Measurements from ENCODE around the gene TMEM201. TPM values are rescaled to one million over a fixed set of nuclear protein-coding genes. Genes with fewer than 3 reads are reported as not detected.

The TMEM201 gene
- total RNA-seq, 1 donor from 2014 or later = 1.9 TPM

GRCh38 chr1:9630331-9631111 is 41.8 kb downstream of the TMEM201 start:
- H3K4me2 ChIP-seq = no peak overlapping the region
- no peaks in the 10 kb centered on the region for H3K27me3 Mint-ChIP-seq (ENCODE audit: insufficient read depth, low read depth)
- H3K36me3 ChIP-seq = no peaks in the 10 kb centered on the region
- TF ChIP-seq EZH2 (IDR thresholded peaks at IDR 0.05) (no peak), CTCF (IDR thresholded peaks at IDR 0.05) (no peak), EZH2phosphoT487 (IDR thresholded peaks at IDR 0.05) (no peak)
- no peak overlapping the region for H3K27ac ChIP-seq
- no peaks in the 10 kb centered on the region for H3K9me3 ChIP-seq (ENCODE audit: low read depth)
- no peak overlapping the region for H3K27ac Mint-ChIP-seq
- H3K4me3 ChIP-seq = no peak overlapping the region
- no peaks in the 10 kb centered on the region for H3K4me1 ChIP-seq
- no peaks in the 10 kb centered on the region for H4K20me1 ChIP-seq (ENCODE audit: low read depth)
- H3K4me1 Mint-ChIP-seq = peaks cover 8% of the 10 kb centered on the region
- no peak overlapping the region for H3K4me3 Mint-ChIP-seq
- H3K9me3 Mint-ChIP-seq = no peaks in the 10 kb centered on the region
- no peak overlapping the region for H3K9ac ChIP-seq
- no peak overlapping the region for H2AFZ ChIP-seq (replicated peaks)
- peaks cover 22% of the 10 kb centered on the region for H3K27me3 ChIP-seq
- H3F3A ChIP-seq (ENCODE audit: low read depth) = no peaks in the 10 kb centered on the region
- H3K36me3 Mint-ChIP-seq = no peaks in the 10 kb centered on the region
- no peaks in the 10 kb centered on the region for H3K79me2 ChIP-seq (ENCODE audit: low read depth)
- no peak for DNase-seq (ENCODE audit: low spot score)

- H3K36me3 Mint-ChIP-seq = no peaks in the 10 kb centered on the region
- Histone ChIP-seq H3K36me3 (no peaks in the 10 kb centered on the region), H3K9ac (no peak overlapping the region), H3K4me1 (no peaks in the 10 kb centered on the region), H3K9me3 (ENCODE audit: low read depth) (no peaks in the 10 kb centered on the region), H3K4me2 (no peak overlapping the region), H3K27ac (no peak overlapping the region), H3K79me2 (ENCODE audit: low read depth) (no peaks in the 10 kb centered on the region), H3K27me3 (peaks cover 15% of the 10 kb centered on the region), H2AFZ (replicated peaks) (no peak overlapping the region), H4K20me1 (ENCODE audit: low read depth) (no peaks in the 10 kb centered on the region), H3K4me3 (no peak overlapping the region), H3F3A (ENCODE audit: low read depth) (no peaks in the 10 kb centered on the region)
- no peak for DNase-seq (ENCODE audit: low spot score)
- H3K27ac Mint-ChIP-seq = no peak overlapping the region
- H3K4me3 Mint-ChIP-seq = no peak overlapping the region
- no peak for TF ChIP-seq CTCF (IDR thresholded peaks at IDR 0.05)
- TF ChIP-seq EZH2phosphoT487 (IDR thresholded peaks at IDR 0.05) = no peak
- TF ChIP-seq EZH2 (IDR thresholded peaks at IDR 0.05) = no peak
- H3K9me3 Mint-ChIP-seq = no peaks in the 10 kb centered on the region
- H3K27me3 Mint-ChIP-seq (ENCODE audit: insufficient read depth, low read depth) = no peaks in the 10 kb centered on the region
- peaks cover 8% of the 10 kb centered on the region for H3K4me1 Mint-ChIP-seq
Observed at GRCh38 chr1:9631613-9632012, 42.9 kb downstream of the TMEM201 start.

- Histone ChIP-seq H3K4me3 (no peak overlapping the region), H3K79me2 (ENCODE audit: low read depth) (no peaks in the 10 kb centered on the region), H4K20me1 (ENCODE audit: low read depth) (no peaks in the 10 kb centered on the region), H3F3A (ENCODE audit: low read depth) (no peaks in the 10 kb centered on the region), H3K36me3 (no peaks in the 10 kb centered on the region), H3K4me2 (no peak overlapping the region), H3K4me1 (no peaks in the 10 kb centered on the region), H2AFZ (replicated peaks) (no peak overlapping the region), H3K27me3 (no peaks in the 10 kb centered on the region), H3K9me3 (ENCODE audit: low read depth) (no peaks in the 10 kb centered on the region), H3K9ac (no peak overlapping the region), H3K27ac (no peak overlapping the region)
- no peak for DNase-seq (ENCODE audit: low spot score)
- Mint-ChIP-seq H3K36me3 (no peaks in the 10 kb centered on the region), H3K4me1 (peaks cover 1% of the 10 kb centered on the region), H3K9me3 (no peaks in the 10 kb centered on the region), H3K27me3 (ENCODE audit: insufficient read depth, low read depth) (no peaks in the 10 kb centered on the region), H3K4me3 (no peak overlapping the region), H3K27ac (no peak overlapping the region)
- TF ChIP-seq EZH2phosphoT487 (IDR thresholded peaks at IDR 0.05) = no peak
- TF ChIP-seq CTCF (IDR thresholded peaks at IDR 0.05) = no peak
- no peak for TF ChIP-seq EZH2 (IDR thresholded peaks at IDR 0.05)
Observed at GRCh38 chr1:9633493-9633892, 44.8 kb downstream of the TMEM201 start.
